GM23248 (cell line): Measurements from ENCODE around the gene WDR19.

Source experiments
- EZH2 ChIP-seq: fragments of 200-600 bp; sonication (generic); IDR thresholded peaks from 2 replicates; pipeline ENCODE4 v1.6.1; 2018; ENCODE audit warnings: antibody characterized with exemption, mild to moderate bottlenecking; ENCODE audit not compliant: insufficient read depth, poor library complexity, severe bottlenecking
- EZH2phosphoT487 ChIP-seq: fragments of 200-600 bp; sonication (generic); IDR thresholded peaks from 2 replicates; pipeline ENCODE4 v1.6.1; 2018; ENCODE audit warnings: antibody characterized with exemption, moderate library complexity, mild to moderate bottlenecking, low read depth; ENCODE audit not compliant: insufficient read depth

GRCh38 chr4:39280770-39281169 lies 98.4 kb downstream of the WDR19 start:
- TF ChIP-seq EZH2 (no peak), EZH2phosphoT487 (no peak)
